ENCODE measurements around the gene KHDC4.

KHDC4 gene

GRCh38 chr1:155873860-155874259 lies 60.4 kb downstream of the KHDC4 start (continued):
- TF ChIP-seq ZNF518A (tag by site-specific recombination; conservative IDR thresholded peaks at IDR 0.05; ENCODE audit: low read depth) (no peak), SP3 (tag by site-specific recombination; IDR thresholded peaks at IDR 0.05) (no peak), ZBTB21 (tag by site-specific recombination; IDR thresholded peaks at IDR 0.05) (no peak), ZNF658 (tag by site-specific recombination; IDR thresholded peaks at IDR 0.05) (no peak), ZIC2 (tag by site-specific recombination; IDR thresholded peaks at IDR 0.05) (0 out of 2 replicates have a peak, but pooled peaks have one; percentile 9), GLIS1 (tag by site-specific recombination; IDR thresholded peaks at IDR 0.05) (peak; percentile 16; the same call in 1 of the 2 replicates), ZNF114 (tag by site-specific recombination; IDR thresholded peaks at IDR 0.05) (no peak), ZNF175 (tag by site-specific recombination; IDR thresholded peaks at IDR 0.05) (no peak), IKZF3 (tag by site-specific recombination; IDR thresholded peaks at IDR 0.05) (no peak), ZNF19 (tag by site-specific recombination; IDR thresholded peaks at IDR 0.05; ENCODE audit: low read depth) (no peak), ZBTB48 (tag by site-specific recombination; IDR thresholded peaks at IDR 0.05) (no peak), ZNF155 (tag by site-specific recombination; IDR thresholded peaks at IDR 0.05) (no peak), SP2 (tag by site-specific recombination; IDR thresholded peaks at IDR 0.05) (0 out of 2 replicates have a peak, but pooled peaks have one; percentile 16), ZXDB (tag by site-specific recombination; IDR thresholded peaks at IDR 0.05) (peak; percentile 36; the same call in 1 of the 2 replicates), ZNF354C (tag by site-specific recombination; IDR thresholded peaks at IDR 0.05; ENCODE audit: borderline replicate concordance, low read depth) (no peak), OSR2 (tag by site-specific recombination; IDR thresholded peaks at IDR 0.05) (peak; percentile 79), KLF1 (tag by site-specific recombination; IDR thresholded peaks at IDR 0.05) (0 out of 2 replicates have a peak, but pooled peaks have one; percentile 43), ZNF398 (tag by site-specific recombination; IDR thresholded peaks at IDR 0.05) (no peak), ATF2 (tag by site-specific recombination; IDR thresholded peaks at IDR 0.05; ENCODE audit: low read depth) (no peak), ZNF514 (tag by site-specific recombination; IDR thresholded peaks at IDR 0.05) (no peak)

GRCh38 chr1:155872527-155872926 lies 61.7 kb downstream of the KHDC4 start:
- CTCF ChIA-PET: interaction anchor here (1.2 to 1.4 kb wide), 2 partner anchors 10 to 16 kb away, joined by 4 to 6 read pairs; partner anchors contain the start of gene GON4L
- Histone ChIP-seq H3K4me3 (ENCODE audit: low read depth, low read length) (no peak overlapping the region), H3K36me3 (ENCODE audit: control insufficient read depth in 2 of 2, insufficient read depth in 1 of 2, low read length in 2 of 2) (no peaks in the 10 kb centered on the region), H3K4me1 (ENCODE audit: control insufficient read depth, insufficient read depth, low read length) (peaks cover 4% of the 10 kb centered on the region; the same call in 1 of the 2 replicates), H3K27ac (ENCODE audit: extremely low read depth, low read depth, low read length) (no peak overlapping the region), H3K9me3 (ENCODE audit: control insufficient read depth, insufficient read depth, low read depth, low read length) (no peaks in the 10 kb centered on the region)
- POLR2A ChIA-PET: no interaction called here
- TF ChIP-seq HOXA7 (CRISPR knock-in tag; IDR thresholded peaks at IDR 0.05; ENCODE audit: borderline replicate concordance) (no peak), ZNF37A (tag by site-specific recombination; IDR thresholded peaks at IDR 0.05) (no peak), OVOL3 (tag by site-specific recombination; IDR thresholded peaks at IDR 0.05) (no peak), ZNF555 (tag by site-specific recombination; conservative IDR thresholded peaks at IDR 0.05) (no peak), ZNF223 (tag by site-specific recombination; IDR thresholded peaks at IDR 0.05) (no peak), ZNF324 (tag by site-specific recombination; IDR thresholded peaks at IDR 0.05) (no peak), SP3 (tag by site-specific recombination; IDR thresholded peaks at IDR 0.05) (no peak), YY2 (tag by site-specific recombination; IDR thresholded peaks at IDR 0.05) (no peak), ZNF174 (tag by site-specific recombination; IDR thresholded peaks at IDR 0.05) (no peak)

Data from HEK293 (cell line).